Inferior parietal cortex (tissue), 1 donor: ENCODE data around the gene SMS.
"Not testable (repeated sequence)": the region's sequence is repeated elsewhere in the genome, so short reads cannot be mapped to it uniquely, and the experiment has no call there.

ENCODE experiments used
- DNase-seq: peaks from one replicate; pipeline ENCODE4 v3.0.0-alpha.2; 2016; ENCODE audit errors: extremely low spot score

SMS gene

DNA sequence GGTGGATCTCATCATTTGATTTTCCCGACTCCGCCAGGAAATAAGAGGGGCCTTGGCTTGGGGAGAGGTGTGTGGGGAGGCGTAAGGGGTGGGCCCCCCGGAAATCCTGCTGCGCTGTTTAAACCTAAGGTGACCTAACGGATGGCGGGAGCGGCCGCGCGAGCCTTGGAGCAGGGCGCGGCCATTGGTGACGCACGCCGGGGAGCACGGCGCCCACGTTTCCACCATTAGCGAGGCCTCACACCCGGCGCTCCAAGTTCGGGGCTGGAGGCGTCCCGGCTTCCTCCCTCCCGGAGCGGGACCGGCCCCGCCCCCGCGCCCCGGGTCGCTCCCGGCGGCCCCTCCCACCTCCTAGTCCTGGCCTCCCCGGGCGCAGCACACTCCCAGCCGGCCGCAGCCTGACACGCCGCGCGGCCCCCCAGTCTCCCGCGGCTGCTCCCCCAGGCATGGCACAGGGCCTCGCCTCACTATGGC is at the start of gene SMS:
Gene SMS, plus strand, starts transcription at position 354 of the 474 bp plus-strand sequence. Its CDS starts 116 bp downstream, at position 470.
- no peak for DNase-seq

DNA sequence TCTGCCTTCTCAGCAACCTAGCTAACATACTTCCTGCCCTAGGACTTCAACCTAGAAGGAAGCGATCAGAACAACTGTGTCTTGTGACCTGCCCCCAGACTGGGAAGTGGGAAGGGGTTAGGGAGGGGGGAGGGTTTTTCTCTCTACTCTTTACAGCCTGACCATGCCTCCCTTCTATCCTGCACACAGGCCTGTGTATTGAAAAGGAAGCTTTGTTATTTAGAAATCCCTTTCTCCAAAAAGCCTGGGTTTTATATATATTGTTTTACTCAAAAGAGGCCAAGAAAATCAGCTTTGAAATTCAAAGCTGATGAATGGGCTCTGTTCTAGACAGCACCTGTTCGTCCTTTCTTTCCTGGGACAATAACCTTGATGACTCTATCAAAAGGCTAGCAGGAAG is 35.2 kb upstream of the SMS start:
- no peak for DNase-seq

DNA sequence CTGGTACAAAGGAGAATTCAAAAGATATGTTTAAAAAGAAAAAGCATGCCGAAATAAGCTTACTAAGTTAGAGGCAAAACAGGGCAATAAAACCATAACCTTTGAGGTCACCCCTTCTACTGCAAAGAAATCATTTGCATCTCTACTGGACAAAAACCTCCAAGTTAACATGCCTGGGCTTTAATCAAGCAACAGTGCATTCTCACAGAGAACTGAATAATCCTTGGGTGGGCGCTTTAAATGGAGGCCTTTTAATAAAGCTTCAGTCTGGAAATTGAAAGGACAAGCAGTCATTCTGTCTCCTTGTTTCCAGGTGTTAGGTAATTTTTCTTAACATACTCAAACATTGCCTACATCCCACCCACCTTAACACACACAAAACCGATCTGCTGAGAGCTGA is 34.6 kb upstream of the SMS start:
- DNase-seq, result no peak

DNA sequence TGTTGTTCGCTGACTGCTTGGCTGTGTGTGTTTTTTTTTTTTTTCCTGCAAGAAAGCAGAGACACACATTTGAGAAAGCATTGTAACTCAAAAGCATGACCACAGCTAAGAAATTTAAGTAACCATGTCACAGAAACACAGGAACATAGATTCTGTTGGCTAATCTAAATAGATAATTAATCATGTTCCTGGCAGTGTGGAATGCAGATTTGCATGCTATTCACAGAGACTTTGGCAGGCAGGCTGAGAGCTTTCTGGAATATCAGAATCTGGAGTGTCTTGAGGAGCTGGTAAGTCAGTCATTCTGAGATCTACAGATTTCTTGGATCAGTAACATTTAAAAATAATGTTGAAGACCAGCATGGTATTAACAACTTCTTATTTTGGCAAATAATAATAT is 33.2 kb upstream of the SMS start:
- no peak for DNase-seq

DNA sequence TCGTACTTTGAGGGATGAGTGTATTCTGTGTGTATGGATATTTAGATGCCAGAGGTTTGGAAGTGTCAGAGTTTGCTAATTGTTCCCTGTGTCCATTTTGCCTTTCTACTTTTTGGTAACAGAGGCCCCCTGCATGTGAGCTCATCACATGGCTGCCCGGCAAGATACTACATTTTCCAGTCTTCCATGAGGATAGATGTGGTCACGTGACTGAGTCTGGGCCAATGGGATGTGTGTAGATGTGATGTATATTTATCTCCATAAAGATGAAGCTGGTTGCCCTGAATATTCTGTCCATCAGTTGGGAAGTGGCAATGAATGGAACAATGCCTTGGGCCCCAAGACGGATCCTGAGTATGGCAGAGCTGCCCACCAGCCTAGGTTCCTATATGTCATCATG is 29.0 kb upstream of the SMS start:
- DNase-seq, result no peak

DNA sequence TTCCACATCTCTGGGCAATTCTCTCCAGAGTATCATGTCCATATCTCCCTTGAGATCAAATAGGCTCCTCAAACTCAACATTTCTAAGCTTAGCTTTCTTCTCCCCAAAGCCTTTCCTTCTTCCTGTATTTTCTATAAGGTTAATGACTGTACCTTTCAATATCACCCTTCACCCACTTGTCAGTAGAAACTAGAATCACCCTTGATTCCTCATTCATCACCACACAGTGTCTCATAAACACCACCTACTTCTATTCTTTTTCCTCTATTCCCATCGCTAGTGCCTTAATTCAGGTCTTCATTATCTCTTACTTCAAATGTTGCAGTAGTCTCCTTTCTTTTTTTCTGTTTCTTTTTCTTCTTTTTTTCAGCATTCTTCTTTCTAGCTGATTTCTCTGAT is 28.3 kb upstream of the SMS start:
- no peak for DNase-seq

DNA sequence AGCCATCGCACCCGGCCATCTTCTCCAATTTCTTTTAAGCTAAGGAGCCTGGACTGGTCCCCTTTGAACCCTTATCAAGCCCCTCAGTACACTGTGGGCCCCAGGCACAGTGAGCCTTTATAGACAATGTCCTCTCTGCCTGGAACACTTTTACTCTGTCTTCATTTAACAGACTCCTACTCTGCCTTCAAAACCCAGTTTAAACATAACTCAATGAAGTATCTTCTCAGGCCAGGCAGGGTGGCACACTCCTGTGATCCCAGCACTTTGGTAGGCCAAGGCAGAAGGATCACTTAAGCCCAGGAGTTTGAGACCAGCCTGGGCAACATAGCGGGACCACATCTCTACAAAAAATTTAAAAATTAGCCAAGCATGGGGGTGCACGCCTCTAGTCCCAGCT is 27.5 kb upstream of the SMS start:
- DNase-seq, result no peak

DNA sequence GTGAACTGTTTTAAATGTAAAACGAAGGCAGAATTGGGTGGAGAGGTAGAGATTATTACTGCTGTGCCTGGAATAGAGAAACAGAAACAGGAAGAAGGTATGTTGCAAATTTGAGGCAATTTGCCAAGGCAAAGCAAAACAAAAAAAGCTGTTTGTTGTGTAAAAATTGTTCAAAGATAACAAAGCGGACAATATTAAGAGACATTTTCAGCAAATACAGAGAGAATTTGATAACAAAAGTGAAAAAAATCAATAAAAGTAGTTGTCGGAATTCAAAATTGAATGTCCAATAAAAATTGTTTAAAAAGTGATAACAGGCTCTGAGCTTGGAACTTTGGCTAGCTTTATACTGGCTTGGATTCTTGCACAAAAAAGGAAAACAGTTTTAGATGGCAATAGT is 14.4 kb upstream of the SMS start:
- DNase-seq, result no peak

DNA sequence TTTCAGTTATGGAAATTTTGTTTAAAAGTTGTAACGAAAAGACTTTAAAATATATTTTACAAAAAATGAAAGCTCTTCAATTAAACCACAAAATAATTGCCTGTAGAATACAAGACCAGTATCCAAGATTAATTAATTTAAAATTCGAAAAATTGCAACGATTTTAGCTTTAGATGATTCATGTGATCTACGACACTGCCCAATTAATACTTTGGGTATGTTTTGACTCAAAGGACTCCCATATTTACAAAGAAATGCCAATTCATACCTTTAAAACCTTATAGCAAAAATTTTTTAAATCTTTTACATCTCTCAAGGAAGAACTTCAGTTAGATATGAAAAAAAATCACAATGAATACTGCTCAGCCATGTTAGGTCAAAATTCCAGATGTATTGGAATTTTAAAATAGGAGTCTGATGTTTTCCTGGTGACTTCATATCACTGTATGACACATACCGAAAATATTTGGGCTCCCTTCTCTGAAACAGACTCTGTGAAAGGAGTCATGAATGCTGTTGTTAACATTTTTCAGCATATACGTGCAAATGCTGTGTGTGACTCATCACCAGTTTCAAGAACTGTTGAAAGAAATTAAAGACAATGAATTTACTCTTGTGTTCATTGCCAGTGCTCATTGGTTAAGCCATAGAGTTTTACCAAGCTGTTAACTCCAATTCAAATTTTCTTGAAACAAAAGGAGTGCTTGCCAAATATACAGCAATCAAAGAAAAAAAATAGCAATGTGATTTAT is 13.8 kb upstream of the SMS start:
- DNase-seq, result no peak

DNA sequence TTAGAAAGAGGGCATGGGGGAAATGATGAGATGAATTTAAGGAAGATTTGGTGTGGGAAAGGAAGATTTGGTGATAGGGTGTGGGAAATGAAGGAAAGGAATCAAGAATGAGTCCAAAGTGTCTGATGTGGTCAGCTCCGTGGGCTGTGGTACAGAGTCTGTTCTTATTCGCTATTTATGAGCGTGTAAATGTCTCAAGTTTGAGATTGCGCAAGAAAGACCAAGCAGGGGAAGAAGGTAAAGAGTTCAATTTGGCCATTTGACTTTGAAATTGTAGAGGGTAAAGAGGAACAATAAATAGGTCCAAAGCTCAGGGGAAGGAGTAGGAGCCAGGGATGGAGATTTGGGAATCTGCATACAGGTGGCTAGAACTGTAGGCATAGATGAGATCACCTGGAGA is 11.3 kb upstream of the SMS start:
- DNase-seq, result no peak

DNA sequence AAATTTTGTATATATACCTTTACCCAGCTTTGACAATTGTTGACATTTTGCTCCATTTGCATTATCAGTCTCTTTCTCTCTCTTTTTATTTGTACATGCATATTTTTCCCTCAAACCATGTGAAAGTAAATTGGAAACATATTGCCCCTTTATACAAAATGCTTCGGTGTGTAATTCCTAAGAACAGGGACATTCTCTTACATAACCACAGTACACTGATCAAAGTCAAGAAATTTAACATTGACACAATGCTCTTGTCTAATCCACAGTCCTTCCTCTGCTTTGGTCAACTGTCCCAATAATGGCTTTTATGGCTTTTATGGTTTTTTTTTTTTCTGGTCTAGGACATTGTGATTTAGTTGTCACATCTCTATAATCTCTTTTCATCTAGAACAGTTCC is 9.5 kb upstream of the SMS start:
- no peak for DNase-seq

DNA sequence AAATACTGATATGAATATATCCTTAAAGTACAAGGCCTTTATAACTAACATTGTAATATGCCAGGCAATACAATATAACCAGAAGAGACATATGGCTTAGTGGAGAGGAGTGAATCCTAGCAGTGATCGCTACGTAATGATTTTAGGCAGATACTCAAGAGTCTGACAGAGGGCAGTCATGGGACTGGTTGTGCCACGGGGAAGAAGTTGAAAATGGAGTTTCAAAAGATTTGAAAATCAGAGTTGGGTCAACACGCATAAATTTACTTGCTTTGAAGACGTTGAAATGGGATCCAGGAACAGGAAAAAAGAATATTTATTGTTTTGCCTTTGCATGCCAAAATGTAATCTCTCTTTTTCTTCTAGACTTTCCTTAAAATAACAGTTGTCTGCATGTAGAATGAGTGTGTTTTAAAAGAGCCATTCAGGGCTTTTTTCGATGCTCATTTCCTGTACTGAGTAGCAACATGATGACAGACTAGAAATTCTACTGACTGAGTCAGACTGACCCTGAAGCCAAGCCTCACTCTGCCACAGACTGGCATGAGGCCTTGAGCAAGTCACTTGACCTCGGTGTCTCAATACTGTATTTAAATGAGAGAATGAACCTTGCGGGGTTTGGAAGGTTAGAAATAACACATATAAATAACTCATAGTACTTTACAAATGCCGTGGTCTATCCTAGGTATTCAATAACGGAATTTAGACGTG is 8.1 kb upstream of the SMS start:
- DNase-seq, result no peak

DNA sequence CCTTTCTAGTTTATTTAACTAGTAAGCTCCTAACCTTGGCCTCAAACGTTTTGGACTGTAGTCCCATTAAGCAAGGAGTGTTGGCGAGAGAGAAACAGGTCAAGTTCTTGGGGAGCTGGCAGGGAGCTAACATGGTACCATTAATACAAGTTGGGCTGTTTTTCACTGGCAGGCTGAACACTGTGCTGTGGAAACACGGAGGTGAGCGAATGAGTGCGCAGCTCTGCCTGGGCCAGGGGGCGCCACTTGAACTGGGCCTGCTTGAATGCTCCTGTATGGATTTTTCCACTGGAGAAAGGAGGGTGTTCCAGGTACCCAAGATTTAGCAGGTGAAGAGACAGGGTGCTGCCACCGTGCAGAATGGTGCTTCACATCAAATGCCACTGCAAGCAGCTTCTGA is 7.4 kb upstream of the SMS start:
- no peak for DNase-seq

DNA sequence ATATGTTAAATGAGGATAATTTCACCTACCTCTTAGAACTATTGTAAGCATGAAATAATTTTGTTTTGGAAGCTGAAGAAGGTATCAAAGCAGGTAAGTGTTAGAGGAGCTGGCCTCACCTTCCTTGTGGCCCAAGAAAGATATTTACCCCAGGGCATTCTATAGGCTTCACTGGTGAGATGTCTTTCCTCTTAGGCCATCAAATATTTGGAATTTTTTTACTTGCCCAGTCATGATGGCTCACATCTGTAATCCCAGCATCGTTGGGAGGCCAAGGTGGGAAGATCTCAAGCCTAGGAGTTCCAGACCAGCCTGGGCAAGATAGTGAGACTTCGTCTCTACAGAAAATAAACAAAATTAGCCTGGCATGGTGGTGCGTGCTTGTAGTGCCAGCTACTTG is 6.1 kb upstream of the SMS start:
- no peak for DNase-seq

DNA sequence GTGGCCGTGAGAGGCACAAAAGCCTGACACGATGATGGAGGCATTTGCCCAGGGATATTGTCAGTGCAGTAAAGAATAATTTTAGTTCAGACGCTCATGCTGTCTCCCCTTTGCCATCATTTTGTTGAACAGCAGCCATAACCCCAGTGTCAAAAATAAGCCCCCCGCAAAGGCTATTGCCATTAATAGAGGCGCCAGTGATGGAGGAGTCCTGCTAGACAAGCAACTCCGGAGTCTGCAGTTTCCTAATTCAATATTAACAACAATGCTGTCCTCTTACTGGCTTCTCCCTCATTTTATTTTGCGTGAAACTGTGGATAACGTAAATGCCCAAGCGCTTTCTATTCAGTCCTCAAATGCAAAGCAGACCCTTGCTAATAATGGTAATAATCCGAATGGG is 603 bp upstream of the SMS start:
- no peak for DNase-seq

DNA sequence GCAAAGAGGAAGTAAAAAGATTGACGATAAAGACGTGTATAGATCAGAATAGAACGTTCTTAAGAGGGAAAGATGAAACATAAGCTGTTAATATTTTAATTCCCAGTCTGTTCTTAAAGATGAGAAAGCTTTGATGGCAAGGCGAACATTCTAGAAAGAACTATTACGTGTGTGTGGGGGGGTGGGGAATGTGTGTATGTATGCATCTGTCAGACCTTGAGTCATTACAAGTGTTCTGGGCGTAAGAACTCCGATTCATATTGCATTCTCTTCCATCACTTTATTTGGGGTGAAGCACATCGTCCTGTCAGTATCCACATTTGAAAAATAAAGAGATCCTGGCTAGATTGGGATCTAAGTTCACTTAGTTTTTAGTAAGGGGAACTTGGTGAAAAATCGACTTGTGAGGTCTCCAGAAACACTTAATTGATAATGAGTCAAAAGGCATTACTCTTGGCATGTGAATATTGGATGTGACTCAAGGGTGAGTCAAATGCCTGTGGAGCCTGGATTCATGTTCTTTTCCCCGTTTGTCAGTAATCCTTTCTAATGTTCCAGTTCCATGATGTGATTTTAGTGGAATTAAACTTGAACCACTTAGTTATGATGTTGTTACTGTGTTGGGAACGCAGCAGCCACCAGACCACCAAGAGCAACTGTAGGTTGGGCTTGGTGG is 3.1 kb downstream of the SMS start:
- DNase-seq, result no peak

DNA sequence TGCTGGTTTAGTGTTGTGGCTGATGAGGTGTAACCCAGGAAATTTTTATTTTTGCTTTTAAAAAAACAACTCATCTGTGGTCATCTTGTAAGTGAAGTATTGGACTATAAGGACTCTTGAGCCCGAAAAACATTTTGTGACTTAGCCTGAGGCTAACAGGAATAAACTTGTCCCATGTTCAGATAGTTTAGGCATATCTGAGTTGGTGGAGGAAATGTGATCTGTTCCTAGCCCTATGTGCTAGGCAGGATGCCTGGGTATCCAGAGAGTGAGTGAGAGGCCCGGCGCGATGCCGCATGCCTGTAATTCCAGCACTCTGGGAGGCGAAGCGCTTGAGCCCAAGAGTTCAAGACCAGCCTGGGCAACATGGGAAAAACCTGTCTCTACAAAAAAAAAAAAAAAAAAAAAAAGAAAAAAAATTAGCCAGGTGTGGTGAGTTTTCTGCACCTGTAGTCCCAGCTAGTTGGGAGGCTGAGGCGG is 3.7 kb downstream of the SMS start:
- DNase-seq, result no peak

DNA sequence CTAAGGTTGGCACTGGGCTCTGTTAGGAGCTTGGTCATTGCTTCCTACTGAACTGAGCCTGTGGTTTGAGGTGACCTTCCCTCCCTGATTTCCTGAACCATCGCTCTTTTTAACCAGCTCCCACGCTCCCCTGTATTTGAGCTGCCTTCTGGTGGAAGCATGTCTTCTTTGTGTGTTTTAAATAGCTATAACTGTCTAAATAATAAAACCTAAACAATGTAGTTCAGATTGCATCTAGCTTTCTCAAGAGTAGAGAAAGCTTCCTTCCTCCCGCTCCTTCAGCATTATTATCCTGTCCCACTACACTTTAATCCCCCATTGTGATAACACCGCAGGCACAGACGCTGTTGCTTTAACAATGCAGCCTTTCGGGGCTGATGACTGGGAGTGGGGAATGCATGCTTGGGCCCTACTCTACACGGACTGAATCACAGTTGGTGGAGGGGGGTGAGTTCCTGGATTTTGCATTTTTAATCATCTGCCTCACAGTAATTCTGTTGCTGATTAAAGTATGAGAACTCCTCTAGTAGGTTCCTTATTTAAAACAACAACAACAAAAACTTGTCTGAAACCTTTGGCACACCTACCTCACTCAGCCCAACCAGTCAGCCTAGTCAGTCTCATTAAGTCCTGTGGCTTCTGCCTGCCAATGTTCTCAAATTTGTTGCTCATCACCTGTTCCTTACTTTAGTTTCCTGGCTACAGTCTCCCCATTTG is 6.6 kb downstream of the SMS start:
- DNase-seq, result no peak

DNA sequence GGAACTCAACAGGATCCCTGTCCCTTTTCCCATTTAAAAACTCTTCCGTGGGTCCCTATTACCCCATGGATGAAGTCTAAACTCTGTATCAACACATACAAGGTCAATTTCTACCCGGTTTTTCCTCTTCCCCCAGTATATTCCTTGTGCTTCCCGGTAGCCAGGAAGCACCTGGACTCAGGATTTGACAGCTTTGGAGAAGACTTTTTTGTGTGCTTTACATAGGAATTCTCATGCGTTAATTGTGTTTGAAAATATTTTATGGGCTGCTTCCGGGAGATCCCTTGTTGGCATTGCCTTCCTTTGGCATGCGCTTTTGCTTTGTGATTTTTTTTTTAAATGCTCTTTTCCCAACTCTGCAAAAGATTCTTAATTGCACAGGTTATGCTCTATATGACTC is 7.2 kb downstream of the SMS start:
- no peak for DNase-seq

DNA sequence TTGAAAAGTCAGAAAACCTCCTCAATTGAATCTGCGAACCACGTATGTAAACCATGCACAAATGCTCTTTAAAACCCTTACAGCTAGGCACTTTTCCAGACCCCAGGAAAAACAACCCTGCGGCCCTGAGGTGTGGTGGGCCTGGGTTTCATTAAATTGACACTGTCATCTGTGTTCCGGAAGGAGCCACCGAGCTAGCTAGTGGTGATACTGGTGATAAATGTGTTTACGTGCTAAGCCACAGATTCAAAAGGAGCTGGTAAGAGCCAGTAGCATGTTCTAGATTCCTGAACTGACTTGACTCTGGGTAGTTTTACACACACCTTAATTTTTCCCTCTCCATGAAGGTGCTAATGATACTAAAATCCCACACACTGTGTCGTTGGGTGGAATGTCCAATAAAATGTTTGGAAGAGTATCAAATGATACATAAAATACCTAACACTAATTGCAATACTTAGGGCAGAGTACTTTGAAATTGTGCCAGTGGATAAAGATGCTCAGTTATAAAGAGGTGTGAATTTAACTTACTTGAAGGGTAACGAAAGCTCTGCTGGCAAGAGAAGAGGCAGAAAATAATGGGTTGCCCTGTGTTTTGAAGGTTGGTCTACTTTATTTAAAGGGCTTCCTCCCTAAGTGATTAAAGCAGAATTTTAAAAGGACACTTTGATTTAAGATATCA is 8.5 kb downstream of the SMS start:
- DNase-seq, result no peak

DNA sequence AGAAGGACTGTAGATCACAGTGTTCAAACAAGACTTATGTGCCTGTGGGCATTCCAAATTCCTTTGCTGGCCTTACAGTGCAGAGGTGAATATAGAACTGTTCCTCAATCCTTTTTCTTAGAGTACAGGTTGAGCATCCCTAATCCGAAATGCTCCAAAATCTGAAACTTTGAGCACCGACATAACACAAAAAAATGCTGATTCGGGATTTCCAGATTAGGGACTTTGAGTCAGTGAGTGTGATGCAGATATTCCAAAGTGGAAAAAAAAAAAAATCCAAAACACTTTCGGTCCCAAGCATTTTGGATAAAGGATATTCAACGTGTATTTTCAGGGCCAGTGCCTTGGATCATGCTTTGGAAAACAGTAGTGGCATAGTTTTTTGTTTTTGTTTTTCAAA is 9.2 kb downstream of the SMS start:
- DNase-seq, result no peak

DNA sequence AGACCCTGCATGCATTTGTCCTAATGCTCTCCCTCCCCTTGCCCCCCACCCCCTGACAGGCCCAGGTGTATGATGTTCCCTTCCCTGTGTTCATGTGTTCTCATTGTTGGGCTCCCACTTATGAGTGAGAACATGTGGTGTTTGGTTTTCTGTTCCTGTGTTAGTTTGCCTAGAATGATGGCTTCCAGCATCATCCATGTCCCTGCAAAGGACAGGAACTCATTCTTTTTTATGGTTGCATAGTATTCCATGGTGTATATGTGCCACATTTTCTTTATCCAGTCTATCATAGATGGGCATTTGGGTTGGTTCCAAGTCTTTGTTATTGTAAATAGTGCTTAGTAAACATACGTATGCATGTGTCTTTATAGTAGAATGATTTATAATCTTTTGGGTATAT is 10.0 kb downstream of the SMS start:
- not testable (repeated sequence) for DNase-seq
